CD4-positive, alpha-beta T cell treated with Interleukin-6 at 100 ng/mL for 8 hours (primary cell): Measurements from ENCODE around the gene MYBPH.

Experiments used
- DNase-seq: peaks from one replicate; pipeline ENCODE4 v3.0.0-alpha.2; 2020; ENCODE audit warnings: mixed read lengths, low spot score

Gene MYBPH

DNA sequence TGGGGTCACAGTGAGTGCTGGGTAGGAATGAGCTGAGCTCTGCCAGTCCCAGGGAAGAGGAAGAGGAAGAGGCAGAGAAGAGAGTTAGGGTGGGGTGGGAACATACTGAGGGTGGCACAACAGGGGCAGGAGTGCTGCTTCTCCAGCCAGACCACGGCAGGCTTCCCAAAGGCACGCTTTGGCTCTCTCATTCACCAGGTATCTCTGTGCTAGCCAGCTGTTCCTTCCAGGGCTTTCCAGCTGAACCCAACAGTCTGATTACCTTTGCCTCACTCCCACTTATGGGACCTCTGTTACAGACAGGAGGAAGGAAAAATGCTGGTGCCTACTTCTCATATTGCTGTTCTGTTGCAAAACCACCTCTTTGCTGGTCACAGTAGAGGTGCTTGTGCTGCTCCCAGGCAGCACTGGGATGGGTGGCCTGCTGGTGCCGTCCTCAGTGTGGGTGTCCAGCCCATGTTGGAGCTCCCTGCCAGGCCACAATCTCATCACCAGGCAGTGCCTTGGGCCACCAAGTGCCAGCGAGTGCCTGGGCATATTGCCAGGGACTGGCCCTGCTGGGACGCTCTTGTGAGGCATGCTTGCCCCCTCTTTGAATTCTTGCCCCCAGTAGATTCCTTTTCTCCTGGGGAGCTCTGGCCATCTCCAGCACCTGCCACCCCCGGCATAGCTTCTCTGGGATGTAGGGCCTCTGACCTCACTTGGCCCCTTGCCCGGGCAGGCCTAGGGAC, 46.0 kb downstream of the MYBPH start:
- DNase-seq = no peak

DNA sequence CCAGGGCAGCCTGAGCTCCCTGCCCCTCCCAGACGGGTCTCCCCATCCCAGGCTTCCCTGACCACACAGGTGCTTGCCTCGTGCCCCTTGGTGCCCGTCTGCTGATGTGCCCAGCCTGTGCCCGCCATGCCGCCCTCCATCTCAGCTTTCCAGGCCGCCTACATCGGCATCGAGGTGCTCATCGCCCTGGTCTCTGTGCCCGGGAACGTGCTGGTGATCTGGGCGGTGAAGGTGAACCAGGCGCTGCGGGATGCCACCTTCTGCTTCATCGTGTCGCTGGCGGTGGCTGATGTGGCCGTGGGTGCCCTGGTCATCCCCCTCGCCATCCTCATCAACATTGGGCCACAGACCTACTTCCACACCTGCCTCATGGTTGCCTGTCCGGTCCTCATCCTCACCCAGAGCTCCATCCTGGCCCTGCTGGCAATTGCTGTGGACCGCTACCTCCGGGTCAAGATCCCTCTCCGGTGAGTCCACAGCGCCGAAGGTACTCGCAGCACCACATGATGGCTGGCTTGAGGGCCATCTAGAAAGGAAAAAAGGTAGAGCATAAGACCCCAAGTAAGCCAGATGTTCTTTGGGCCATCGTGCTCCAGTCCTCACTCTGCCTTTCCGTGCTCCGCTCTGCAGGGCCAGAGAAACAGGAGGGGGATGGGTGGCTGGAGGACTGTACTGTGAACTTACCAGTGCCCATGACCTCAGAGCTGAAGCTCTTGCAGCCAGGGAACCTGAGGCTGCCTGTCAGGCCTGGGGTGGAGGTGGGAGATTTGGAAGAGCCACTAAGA, 46.7 kb downstream of the MYBPH start:
- no peak for DNase-seq

DNA sequence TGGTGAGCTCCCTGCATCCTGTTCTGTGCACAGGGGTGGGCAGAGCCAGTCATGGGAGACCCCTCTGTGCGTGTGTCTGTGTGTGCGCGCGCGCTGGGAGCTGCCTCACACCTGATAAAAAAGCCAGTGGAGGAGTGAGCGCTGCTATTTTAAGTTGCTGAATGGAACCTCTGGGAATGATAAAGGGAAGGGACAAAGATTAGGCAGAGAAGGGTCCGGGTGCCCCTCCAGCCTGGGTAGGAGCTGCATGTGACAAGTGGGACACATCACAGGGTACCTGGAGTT, 47.3 kb downstream of the MYBPH start:
- DNase-seq = no peak

DNA sequence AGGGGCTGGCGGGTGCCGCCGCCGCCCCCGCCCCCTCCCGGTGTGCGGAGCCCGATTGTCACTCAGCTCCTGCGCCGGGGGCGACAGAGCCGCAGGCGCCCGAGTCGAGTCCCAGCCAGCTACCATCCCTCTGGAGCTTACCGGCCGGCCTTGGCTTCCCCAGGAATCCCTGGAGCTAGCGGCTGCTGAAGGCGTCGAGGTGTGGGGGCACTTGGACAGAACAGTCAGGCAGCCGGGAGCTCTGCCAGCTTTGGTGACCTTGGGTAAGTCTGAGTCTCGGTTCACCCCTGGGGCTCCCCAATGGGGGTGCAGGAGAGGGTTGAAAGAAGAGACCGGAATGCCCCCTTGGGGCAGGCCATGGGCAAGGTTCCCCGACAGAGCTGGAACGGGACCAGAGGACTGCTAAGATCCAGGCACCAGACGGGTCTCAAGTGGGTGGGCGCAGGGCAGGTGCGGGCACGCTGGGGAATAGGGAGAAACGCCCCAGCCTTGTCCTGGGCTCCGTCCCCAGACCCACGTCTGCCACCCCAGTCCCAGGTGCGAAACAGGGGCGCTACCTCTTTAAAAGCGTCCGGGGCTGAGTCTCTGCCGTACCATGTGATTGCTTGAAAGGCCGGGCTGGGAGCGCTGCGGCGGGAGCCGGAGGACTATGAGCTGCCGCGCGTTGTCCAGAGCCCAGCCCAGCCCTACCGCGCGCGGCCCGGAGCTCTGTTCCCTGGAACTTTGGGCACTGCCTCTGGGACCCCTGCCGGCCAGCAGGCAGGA, 47.8 kb downstream of the MYBPH start, which contains the start of gene ADORA1:
ADORA1 (plus strand) TSS at position 61 of the 765 bp plus-strand sequence. CDS start 1,116 bp downstream, outside the sequence.
- no peak for DNase-seq

DNA sequence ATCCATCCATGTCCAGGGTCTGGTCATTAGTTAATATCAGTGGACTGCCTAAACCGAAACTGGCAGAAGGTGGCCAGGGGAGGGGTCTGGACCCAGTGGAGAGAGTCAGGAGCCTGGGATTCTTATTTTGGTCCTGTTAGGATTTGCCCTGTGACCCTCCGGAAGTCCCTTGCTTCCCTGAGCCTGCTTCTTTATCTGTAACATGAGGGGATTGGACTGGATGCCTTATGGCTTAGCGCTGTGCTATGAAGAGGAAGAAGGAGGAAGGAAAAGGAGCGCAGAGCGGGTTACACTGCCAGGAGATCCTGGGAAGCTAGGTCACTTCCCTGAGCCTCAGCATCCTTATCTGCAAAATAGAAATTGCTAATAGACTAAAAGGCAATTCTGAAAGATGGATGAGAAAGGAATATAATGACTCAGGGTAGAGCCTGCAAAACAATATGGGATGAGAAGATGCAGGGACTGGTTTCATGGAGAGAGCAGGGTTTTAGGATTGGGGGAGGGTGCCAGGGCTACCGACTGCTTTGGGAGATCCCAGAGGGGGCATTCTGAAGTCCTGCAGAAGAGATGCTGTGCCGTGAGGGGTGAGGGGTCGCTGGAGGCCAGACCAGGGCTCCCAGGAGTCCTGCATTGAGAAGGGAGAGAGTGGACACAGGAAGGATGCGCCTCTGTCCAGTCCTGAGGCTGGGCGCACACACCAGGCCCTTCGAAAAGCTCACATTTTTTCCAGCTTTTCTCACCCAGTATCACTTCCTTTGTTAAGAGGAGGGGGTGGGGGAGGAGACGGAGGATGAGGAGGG, 48.6 kb downstream of the MYBPH start:
- no peak for DNase-seq

DNA sequence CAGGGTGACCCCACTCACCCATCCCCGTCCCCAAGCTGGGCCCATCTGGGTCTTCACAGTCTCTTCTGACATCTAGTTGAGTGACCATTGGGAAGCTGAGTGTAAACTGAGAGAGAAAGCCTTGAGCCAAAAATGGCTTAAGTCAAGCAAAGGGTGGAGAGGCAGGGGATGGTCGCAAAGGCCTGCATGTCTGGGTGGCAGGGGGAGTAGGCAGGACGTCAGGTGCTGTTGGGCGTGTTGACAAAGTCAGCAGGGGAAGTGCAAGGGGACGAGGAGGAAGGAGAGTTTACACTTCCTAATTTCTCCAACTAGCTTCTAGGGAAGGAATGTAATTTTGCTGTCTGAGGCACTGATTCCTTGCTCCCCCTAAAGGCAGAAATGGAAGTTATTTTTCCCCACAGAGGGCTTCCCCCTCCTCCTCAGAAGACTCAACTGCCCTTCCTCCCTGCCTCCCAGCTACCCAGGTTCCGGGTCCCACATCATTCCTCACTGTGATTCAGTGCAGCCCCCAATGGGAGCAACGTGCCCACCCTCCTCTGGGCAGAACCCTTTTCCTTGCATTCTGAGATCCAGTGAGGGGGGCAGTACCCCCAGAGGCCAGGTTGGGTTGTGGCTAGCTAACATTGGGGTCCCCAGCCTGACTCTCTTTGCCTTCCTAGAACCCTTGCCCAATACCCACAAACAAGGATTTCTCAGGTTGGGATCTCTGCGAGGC, 49.3 kb downstream of the MYBPH start:
- no peak for DNase-seq

DNA sequence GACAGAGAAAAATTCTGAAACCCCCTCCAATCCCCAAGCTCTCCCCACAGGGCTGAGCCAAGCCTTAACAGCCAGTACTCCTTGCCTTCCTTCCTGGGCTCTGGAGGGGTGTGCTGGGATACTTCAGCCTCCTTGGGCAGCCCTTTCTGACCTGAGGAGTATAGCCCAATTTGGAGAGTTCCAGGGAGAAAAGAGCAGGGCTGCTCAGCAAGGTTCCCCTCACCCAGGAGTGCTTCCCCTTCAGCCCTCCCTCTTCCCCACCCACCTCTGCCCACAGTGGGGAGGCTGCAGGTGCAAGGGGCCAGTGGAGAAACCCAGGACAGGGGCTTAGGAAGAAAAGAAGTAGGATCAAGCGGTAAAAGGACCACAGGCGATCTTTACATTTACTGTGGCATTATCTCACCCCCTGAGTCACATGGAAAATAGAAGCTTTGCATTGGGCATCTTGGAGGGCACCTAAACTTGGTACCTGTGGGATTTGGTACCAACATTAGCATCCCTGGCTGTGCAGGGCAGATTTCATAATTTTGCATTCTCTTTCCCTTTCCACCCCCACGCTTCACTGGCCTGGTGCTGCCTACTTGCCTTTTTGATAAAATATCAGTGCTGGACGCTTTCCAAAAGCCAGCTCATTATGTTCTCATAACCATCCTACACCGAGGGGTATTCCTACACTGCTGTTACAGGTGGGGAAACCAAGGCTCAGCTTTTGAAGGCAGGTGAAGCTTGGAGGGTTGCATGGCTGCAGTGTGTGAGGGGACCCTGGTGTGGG, 50.9 kb downstream of the MYBPH start:
- no peak for DNase-seq

DNA sequence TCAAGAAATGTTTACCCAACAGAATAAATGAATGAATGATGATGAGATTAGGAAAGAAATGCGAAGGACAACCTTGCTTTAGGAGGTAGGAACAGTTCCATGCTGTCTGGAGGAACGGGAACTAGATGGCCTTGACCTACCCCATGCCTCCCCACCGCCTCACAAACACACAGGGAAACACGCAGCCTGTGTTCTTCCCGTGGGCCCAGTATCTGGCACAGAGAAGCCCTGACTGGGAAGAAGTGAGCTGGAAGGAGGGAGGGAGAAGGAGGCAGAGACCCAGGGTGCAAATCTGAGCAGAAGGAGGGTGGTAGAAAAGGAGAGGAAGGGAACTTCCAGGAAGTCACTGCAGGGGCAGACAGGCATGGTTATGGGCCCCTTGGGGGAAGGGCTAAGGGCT, 51.6 kb downstream of the MYBPH start:
- no peak for DNase-seq

DNA sequence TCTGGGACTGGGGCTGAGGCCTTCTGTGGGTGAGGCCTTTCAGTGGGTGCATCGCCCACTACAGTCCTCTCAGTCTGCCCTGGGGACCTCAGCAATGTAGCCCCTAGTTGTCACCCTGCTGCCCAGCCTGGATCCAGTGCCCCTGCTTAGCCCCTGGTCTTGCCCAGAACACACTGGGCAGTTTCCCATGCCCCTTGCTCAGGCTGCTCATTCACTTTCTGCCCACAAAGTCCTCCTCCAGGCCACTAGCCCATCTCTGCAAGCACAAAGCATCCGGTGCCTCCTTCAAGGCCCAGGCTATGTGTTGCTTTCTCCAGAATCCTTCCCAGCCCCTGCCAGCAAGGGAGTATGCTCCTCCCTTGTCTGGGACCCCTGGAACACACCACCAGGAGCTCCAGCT, 53.5 kb downstream of the MYBPH start:
- no peak for DNase-seq

DNA sequence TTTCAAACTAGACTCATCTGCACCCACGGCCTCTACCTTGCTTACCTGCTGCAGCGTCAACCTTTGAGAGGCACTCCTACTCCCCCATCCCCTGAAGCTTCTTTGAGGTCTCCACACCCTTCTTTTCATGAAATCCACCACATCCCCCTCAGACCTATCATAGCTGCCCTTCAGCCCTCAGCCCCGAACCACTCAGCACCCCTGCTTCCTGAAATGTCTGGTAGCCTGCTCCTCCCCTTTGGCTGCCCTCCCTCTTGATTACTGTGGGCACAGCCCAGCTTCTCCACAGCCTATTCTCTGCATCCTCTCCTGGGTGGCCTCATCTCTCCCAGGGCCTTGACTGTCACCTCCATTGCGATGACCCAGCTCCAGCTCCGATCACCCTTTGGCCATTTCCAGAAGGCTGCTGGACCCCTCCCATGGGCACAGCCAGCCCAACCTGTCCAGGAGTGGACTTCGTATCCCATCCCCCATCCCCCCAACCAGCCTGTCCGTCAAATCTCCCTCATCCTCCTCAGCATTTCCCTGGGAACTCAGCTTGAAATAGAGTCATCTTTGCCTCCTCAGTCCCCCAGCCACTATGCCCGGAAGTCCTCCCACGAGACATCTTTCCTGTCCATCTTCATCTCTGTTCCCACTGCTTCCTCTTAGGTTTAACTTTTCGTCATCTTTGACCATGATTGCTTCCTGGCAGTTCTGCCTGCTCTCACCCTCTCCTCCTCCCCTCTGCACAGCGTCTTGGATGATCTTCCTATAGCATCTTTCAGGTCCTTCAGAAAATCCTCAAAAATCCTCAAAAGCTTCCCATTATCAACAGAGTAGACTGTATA, 54.2 kb downstream of the MYBPH start:
- no peak for DNase-seq

DNA sequence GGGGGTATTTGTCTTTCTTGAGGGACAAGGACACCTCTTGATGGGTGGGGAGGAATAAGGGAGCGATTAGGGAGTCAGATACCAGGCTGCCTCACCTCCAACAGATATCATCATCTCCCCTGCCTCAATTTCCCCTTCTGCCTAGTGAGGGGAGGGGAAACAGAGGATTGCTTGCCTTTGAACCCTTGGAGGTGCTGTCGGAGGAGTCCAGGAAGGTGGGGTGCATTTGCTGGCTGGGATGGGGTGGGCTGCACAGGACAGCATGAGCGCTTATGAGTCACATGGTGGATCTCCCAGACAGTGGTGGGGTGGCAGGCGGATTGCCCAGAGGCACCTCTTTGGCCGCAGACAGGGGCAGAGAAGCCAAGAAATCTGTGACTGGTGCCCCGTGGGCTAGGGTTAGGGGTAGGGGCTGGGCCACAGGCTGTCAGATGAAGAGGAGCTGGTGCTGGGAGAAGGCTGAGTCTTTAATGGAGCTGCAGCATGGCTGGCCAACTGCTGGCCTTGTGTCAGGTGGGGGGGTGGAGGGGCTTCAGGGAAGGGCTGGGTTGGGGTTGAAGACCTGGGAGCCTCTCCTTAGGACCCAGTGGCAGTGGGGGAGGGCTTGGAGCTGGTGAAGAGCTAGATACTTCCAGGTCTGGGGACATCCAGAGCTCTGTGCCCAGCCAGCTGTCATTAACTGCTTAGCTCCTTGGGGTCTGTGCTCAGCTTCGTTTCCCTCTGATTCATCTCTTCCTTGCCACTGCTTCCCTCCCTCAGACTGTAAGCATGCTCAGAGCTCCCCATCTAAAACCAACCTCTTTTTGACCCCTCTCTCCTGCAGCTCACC, 55.1 kb downstream of the MYBPH start:
- DNase-seq = no peak
